ENCODE measurements around the gene GRN. TPM values are rescaled to one million over a fixed set of nuclear protein-coding genes. Genes with fewer than 3 reads are reported as not detected.
"Not testable (repeated sequence)": the region's sequence is repeated elsewhere in the genome, so short reads cannot be mapped to it uniquely, and the experiment has no call there.

The GRN gene
- total and polyA plus RNA-seq, 2 of the 13 experiments (the other 11 are each of a cell fraction or from before 2014, with no cell fraction given), result 86.6 to 143 TPM

DNA sequence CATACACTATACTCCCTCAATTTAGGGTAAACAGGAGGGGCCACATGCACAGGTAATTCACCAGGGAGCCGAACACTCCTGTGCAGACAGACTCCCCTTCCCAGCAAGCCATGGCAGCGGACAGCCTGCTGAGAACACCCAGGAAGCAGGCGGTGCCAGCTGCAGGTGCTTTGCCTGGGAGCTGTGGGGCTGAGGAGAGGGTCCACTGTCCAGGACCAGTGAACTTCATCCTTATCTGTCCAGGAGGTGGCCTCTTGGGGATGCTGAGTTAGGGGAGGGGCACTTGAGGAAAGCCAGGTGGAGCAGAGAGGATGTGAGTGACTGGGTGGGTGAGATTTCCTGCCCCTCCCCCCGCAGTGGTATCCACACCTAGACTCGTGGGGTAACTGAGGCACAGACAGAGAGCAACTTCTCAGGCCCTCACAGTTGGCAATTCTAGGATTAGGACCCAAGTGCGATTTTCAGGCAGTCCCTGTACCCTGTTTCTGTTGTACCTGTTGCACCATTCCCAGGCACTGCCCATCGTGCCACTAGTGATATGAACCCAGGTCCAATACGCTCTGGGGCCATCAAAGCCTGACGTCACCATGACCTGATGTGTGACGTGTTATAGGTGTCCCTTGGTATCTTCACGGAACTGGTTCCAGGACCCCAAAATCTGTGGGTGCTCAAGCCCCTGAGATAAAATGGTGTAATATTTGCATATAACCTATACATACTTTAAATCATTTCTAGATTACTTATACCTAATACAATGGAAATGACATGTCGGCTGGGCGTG is 1.2 kb downstream of the GRN start:
- Histone ChIP-seq H3K36me3 (replicated peaks in 1 of 2; ENCODE audit: control insufficient read depth in 1 of 2, insufficient read depth in 2 of 2, low read length in 2 of 2) (peaks cover 0 to 13% of the 10 kb centered on the region in 2 experiments; a peak in 4 of 5 replicates), H2AFZ (ENCODE audit: low read length) (no peak overlapping the region), H3K4me2 (ENCODE audit: low read depth, low read length) (peak overlapping the region; percentile 96), H3K79me2 (ENCODE audit: insufficient read depth, low read length) (peaks cover 4% of the 10 kb centered on the region), H3K9me3 (ENCODE audit: low read length) (no peaks in the 10 kb centered on the region), H3K27me3 (ENCODE audit: control insufficient read depth in 1 of 2, insufficient read depth in 2 of 2, low read length in 2 of 2) (peaks cover 0 to 10% of the 10 kb centered on the region in 2 experiments; a peak in 1 of 5 replicates), H3K4me3 (replicated peaks in 1 of 3; ENCODE audit: insufficient read depth in 1 of 3, low read depth in 2 of 3, low read length in 3 of 3) (peak overlapping the region; percentile 86 to 99 (median 95)), H3K4me1 (ENCODE audit: insufficient read depth, low read length) (peaks cover 25% of the 10 kb centered on the region), H3K9ac (ENCODE audit: insufficient read depth, low read depth, low read length) (no peak overlapping the region; the same call in 1 of the 2 replicates), H3K27ac (ENCODE audit: extremely low read length, insufficient read depth, low read length) (no peak overlapping the region), H4K20me1 (ENCODE audit: insufficient read depth, low read length) (no peaks in the 10 kb centered on the region)
- intact Hi-C loops (cut with micrococcal nuclease; ENCODE audit: unreplicated experiment) (no loop called here), in situ Hi-C loops (cut with HindIII; ENCODE audit: extremely low pct_ligation_motif_present, low pct_unique_long_range_greater_than_20kb) (no loop called here)
- ChIA-PET CTCF (ENCODE audit: low intra/inter-chr PET ratio, low total read pairs) (interaction anchor here (1.6 to 2.2 kb wide), 2 partner anchors 15 to 143 kb away, joined by 5 to 6 read pairs; no protein-coding TSS in a partner anchor), POLR2A (interaction anchor here (0.7 to 2.9 kb wide), 19 partner anchors 10 to 235 kb away, joined by 3 to 24 read pairs (median 6); partner anchors contain the start of genes FAM171A2, HDAC5, SLC25A39 and TMUB2)
- DNase-seq (ENCODE audit: low spot score) (no peak), FAIRE-seq (no peak), ATAC-seq (no peak; the same call in 2 of the 3 replicates)
- 82% methylated on average over 12 of the region's 13 CpGs for WGBS (ENCODE audit: low lambda C conversion rate)
- BruUV-seq (replicated peaks), result no TSS peak
- TF ChIP-seq, protein P1, sequence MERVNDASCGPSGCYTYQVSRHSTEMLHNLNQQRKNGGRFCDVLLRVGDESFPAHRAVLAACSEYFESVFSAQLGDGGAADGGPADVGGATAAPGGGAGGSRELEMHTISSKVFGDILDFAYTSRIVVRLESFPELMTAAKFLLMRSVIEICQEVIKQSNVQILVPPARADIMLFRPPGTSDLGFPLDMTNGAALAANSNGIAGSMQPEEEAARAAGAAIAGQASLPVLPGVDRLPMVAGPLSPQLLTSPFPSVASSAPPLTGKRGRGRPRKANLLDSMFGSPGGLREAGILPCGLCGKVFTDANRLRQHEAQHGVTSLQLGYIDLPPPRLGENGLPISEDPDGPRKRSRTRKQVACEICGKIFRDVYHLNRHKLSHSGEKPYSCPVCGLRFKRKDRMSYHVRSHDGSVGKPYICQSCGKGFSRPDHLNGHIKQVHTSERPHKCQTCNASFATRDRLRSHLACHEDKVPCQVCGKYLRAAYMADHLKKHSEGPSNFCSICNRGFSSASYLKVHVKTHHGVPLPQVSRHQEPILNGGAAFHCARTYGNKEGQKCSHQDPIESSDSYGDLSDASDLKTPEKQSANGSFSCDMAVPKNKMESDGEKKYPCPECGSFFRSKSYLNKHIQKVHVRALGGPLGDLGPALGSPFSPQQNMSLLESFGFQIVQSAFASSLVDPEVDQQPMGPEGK (CRISPR knock-in tag; IDR thresholded peaks at IDR 0.05), result no peak
- TF ChIP-seq ZNF296 (CRISPR knock-in tag; conservative IDR thresholded peaks at IDR 0.05) (0 out of 2 replicates have a peak, but pooled peaks have one; percentile 48), ZNF737 (CRISPR knock-in tag; IDR thresholded peaks at IDR 0.05; ENCODE audit: borderline replicate concordance) (0 out of 2 replicates have a peak, but pooled peaks have one; percentile 76), MAFF (IDR thresholded peaks at IDR 0.05; ENCODE audit: low read depth, low read length) (no peak), CBX5 (CRISPR knock-in tag; IDR thresholded peaks at IDR 0.05; ENCODE audit: borderline replicate concordance) (0 out of 2 replicates have a peak, but pooled peaks have one; percentile 10), TBX2 (CRISPR knock-in tag; IDR thresholded peaks at IDR 0.05; ENCODE audit: borderline replicate concordance) (0 out of 2 replicates have a peak, but pooled peaks have one; percentile 9)
- TF ChIP-seq, protein P2, sequence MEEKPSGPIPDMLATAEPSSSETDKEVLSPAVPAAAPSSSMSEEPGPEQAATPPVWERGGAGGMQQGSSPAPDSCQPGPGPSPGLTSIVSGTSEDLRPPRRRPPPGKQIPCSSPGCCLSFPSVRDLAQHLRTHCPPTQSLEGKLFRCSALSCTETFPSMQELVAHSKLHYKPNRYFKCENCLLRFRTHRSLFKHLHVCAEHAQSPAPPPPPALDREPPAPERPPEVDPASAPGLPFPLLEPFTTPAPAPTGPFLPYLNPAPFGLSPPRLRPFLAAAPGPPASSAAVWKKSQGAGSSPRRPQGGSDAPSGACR (CRISPR knock-in tag; IDR thresholded peaks at IDR 0.05), result 0 out of 2 replicates have a peak, but pooled peaks have one; percentile 14
- TF ChIP-seq, protein P3, sequence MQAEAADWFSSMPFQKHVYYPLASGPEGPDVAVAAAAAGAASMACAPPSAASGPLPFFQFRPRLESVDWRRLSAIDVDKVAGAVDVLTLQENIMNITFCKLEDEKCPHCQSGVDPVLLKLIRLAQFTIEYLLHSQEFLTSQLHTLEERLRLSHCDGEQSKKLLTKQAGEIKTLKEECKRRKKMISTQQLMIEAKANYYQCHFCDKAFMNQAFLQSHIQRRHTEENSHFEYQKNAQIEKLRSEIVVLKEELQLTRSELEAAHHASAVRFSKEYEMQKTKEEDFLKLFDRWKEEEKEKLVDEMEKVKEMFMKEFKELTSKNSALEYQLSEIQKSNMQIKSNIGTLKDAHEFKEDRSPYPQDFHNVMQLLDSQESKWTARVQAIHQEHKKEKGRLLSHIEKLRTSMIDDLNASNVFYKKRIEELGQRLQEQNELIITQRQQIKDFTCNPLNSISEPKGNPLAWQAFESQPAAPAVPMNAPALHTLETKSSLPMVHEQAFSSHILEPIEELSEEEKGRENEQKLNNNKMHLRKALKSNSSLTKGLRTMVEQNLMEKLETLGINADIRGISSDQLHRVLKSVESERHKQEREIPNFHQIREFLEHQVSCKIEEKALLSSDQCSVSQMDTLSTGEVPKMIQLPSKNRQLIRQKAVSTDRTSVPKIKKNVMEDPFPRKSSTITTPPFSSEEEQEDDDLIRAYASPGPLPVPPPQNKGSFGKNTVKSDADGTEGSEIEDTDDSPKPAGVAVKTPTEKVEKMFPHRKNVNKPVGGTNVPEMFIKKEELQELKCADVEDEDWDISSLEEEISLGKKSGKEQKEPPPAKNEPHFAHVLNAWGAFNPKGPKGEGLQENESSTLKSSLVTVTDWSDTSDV (CRISPR knock-in tag; IDR thresholded peaks at IDR 0.05), result 0 out of 2 replicates have a peak, but pooled peaks have one; percentile 52

DNA sequence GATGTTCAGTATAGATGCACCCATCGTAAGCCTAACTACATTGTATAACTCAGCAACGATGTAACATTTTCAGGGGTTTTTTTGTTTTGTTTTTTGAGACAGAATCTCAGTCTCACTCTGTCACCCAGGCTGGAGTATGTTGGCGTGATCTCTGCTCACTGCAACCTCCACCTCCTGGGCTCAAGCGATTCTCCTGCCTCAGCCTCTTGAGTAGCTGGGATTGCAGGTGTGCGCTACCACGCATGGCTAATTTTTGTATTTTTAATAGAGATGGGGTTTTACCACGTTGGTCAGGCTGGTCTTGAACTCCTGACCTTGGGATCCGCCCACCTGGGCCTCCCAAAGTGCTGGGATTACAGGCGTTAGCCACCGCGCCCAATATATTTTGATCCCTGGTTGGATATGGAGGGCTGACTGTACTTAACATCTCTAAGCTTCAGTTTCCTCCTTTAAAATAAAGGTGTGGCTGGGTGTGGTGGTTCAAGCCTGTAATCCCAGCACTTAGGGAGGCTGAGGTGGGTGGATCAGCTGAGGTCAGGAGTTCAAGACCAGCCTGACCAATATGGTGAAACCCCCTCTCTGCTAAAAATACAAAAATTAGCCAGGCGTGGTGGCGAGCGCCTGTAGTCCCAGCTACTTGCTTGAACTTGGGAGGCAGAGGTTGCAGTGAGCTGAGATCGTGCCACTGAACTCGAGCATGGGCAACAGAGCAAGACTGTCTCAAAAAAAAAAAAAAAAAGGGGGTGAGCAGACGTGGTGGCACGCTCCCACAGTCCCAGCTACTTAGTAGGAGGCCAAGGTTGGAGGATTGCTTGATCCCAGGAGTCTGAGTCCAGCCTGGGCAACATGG is 2.3 kb downstream of the GRN start:
- H2AFZ ChIP-seq (ENCODE audit: low read length); H3K79me2 ChIP-seq (ENCODE audit: insufficient read depth, low read length); H3K4me3 ChIP-seq (replicated peaks in 1 of 3; ENCODE audit: insufficient read depth in 1 of 3, low read depth in 2 of 3, low read length in 3 of 3); ATAC-seq; CTCF ChIA-PET (ENCODE audit: low intra/inter-chr PET ratio, low total read pairs); FAIRE-seq; intact Hi-C loops (cut with micrococcal nuclease; ENCODE audit: unreplicated experiment); H3K4me2 ChIP-seq (ENCODE audit: low read depth, low read length); H3K27ac ChIP-seq (ENCODE audit: extremely low read length, insufficient read depth, low read length); H3K9ac ChIP-seq (ENCODE audit: insufficient read depth, low read depth, low read length); H3K9me3 ChIP-seq (ENCODE audit: low read length); BruUV-seq (replicated peaks); H3K27me3 ChIP-seq (ENCODE audit: control insufficient read depth in 1 of 2, insufficient read depth in 2 of 2, low read length in 2 of 2); DNase-seq (ENCODE audit: low spot score); POLR2A ChIA-PET; in situ Hi-C loops (cut with HindIII; ENCODE audit: extremely low pct_ligation_motif_present, low pct_unique_long_range_greater_than_20kb); H4K20me1 ChIP-seq (ENCODE audit: insufficient read depth, low read length): not testable (repeated sequence)
- Histone ChIP-seq H3K4me1 (ENCODE audit: insufficient read depth, low read length) (peaks cover 25% of the 10 kb centered on the region), H3K36me3 (replicated peaks in 1 of 2; ENCODE audit: control insufficient read depth in 1 of 2, insufficient read depth in 2 of 2, low read length in 2 of 2) (peaks cover 6 to 23% of the 10 kb centered on the region in 2 experiments; a peak in 4 of 5 replicates)
- 90% methylated on average over 18 of the region's 18 CpGs for WGBS (ENCODE audit: low lambda C conversion rate)
